SKM-1 (cell line): ENCODE measurements around the gene PLIN4.

ENCODE experiments used
- DNase-seq: peaks from one replicate; lab custom pipeline; 2025; ENCODE audit not compliant: unreplicated experiment; lab: John Stamatoyannopoulos, UW

Gene PLIN4

GRCh38 chr19:4456843-4457653, 61.2 kb downstream of the PLIN4 start:
- DNase-seq: no peak

GRCh38 chr19:4456476-4456842, 61.8 kb downstream of the PLIN4 start:
- peak; percentile 17 for DNase-seq

GRCh38 chr19:4455719-4456475, 62.4 kb downstream of the PLIN4 start:
- no peak for DNase-seq

- no peak for DNase-seq
Observed at GRCh38 chr19:4454747-4455718, 63.3 kb downstream of the PLIN4 start.

- DNase-seq: no peak
Observed at GRCh38 chr19:4453232-4454179, 64.8 kb downstream of the PLIN4 start.

GRCh38 chr19:4452230-4452990, 65.9 kb downstream of the PLIN4 start:
- no peak for DNase-seq
